ENCODE measurements around the gene SMURF2. TPM values are rescaled to one million over a fixed set of nuclear protein-coding genes. Genes with fewer than 3 reads are reported as not detected.

Gene SMURF2
- total RNA-seq, 2 experiments from 2014 or later, result 13.5 to 14.1 TPM

GRCh38 chr17:64531955-64532371 is 130.1 kb downstream of the SMURF2 start:
- H3K4me3 Mint-ChIP-seq, result no peak overlapping the region
- no peaks in the 10 kb centered on the region for H3K27me3 Mint-ChIP-seq
- peaks cover 14% of the 10 kb centered on the region for H3K36me3 Mint-ChIP-seq
- DNase-seq, result no peak
- peaks cover 5% of the 10 kb centered on the region for H3K4me1 Mint-ChIP-seq
- H3K9me3 Mint-ChIP-seq, result no peaks in the 10 kb centered on the region
- H3K27ac Mint-ChIP-seq, result no peak overlapping the region

GRCh38 chr17:64529221-64529620 is 132.9 kb downstream of the SMURF2 start:
- H3K4me1 Mint-ChIP-seq, result peaks cover 5% of the 10 kb centered on the region
- no peak overlapping the region for H3K27ac Mint-ChIP-seq
- peaks cover 15% of the 10 kb centered on the region for H3K36me3 Mint-ChIP-seq
- no peaks in the 10 kb centered on the region for H3K27me3 Mint-ChIP-seq
- no peaks in the 10 kb centered on the region for H3K9me3 Mint-ChIP-seq
- no peak for DNase-seq
- no peak overlapping the region for H3K4me3 Mint-ChIP-seq

GRCh38 chr17:64527914-64528313 is 134.2 kb downstream of the SMURF2 start:
- no peak for DNase-seq
- Mint-ChIP-seq H3K36me3 (peaks cover 17% of the 10 kb centered on the region), H3K4me3 (no peak overlapping the region), H3K27me3 (no peaks in the 10 kb centered on the region), H3K4me1 (peaks cover 4% of the 10 kb centered on the region), H3K9me3 (no peaks in the 10 kb centered on the region), H3K27ac (no peak overlapping the region)

GRCh38 chr17:64520359-64520758 is 141.7 kb downstream of the SMURF2 start:
- Mint-ChIP-seq H3K27ac (no peak overlapping the region), H3K4me1 (peaks cover 6% of the 10 kb centered on the region), H3K27me3 (no peaks in the 10 kb centered on the region), H3K9me3 (no peaks in the 10 kb centered on the region), H3K36me3 (peaks cover 15% of the 10 kb centered on the region), H3K4me3 (no peak overlapping the region)
- DNase-seq, result no peak

- peaks cover 8% of the 10 kb centered on the region for H3K4me1 Mint-ChIP-seq
- H3K9me3 Mint-ChIP-seq, result no peaks in the 10 kb centered on the region
- H3K4me3 Mint-ChIP-seq, result no peak overlapping the region
- H3K27ac Mint-ChIP-seq, result no peak overlapping the region
- H3K36me3 Mint-ChIP-seq, result peaks cover 18% of the 10 kb centered on the region
- H3K27me3 Mint-ChIP-seq, result no peaks in the 10 kb centered on the region
- no peak for DNase-seq
These were observed 142.5 kb downstream of the SMURF2 start for GRCh38 chr17:64519601-64520000.

- Mint-ChIP-seq H3K9me3 (no peaks in the 10 kb centered on the region), H3K4me1 (peaks cover 29% of the 10 kb centered on the region), H3K27me3 (no peaks in the 10 kb centered on the region), H3K36me3 (peaks cover 12% of the 10 kb centered on the region), H3K4me3 (no peak overlapping the region), H3K27ac (no peak overlapping the region)
- no peak for DNase-seq
These were observed 146.3 kb downstream of the SMURF2 start for GRCh38 chr17:64515829-64516228.

- Mint-ChIP-seq H3K9me3 (no peaks in the 10 kb centered on the region), H3K4me1 (peaks cover 29% of the 10 kb centered on the region), H3K4me3 (no peak overlapping the region), H3K27me3 (no peaks in the 10 kb centered on the region), H3K27ac (no peak overlapping the region), H3K36me3 (peaks cover 14% of the 10 kb centered on the region)
- DNase-seq, result no peak
These were observed 146.7 kb downstream of the SMURF2 start for GRCh38 chr17:64515419-64515818.

GRCh38 chr17:64509179-64509578 is 152.9 kb downstream of the SMURF2 start:
- peaks cover 35% of the 10 kb centered on the region for H3K4me1 Mint-ChIP-seq

GRCh38 chr17:64508683-64509082 is 153.4 kb downstream of the SMURF2 start:
- Mint-ChIP-seq H3K36me3 (peaks cover 37% of the 10 kb centered on the region), H3K9me3 (no peaks in the 10 kb centered on the region), H3K4me3 (peak overlapping the region; percentile 98), H3K27me3 (no peaks in the 10 kb centered on the region), H3K4me1 (peaks cover 37% of the 10 kb centered on the region), H3K27ac (no peak overlapping the region)
- no peak for DNase-seq

More at GRCh38 chr17:64509179-64509578, 152.9 kb downstream of the SMURF2 start:
- Mint-ChIP-seq H3K36me3 (peaks cover 33% of the 10 kb centered on the region), H3K4me3 (peak overlapping the region; percentile 54), H3K27ac (no peak overlapping the region), H3K27me3 (no peaks in the 10 kb centered on the region), H3K9me3 (no peaks in the 10 kb centered on the region)
- no peak for DNase-seq

GRCh38 chr17:64507413-64507782 is 154.7 kb downstream of the SMURF2 start:
- peak; percentile 37 for DNase-seq
- peaks cover 49% of the 10 kb centered on the region for H3K36me3 Mint-ChIP-seq
- peak overlapping the region; percentile 100 for H3K27ac Mint-ChIP-seq
- peak overlapping the region; percentile 98 for H3K4me3 Mint-ChIP-seq
- H3K27me3 Mint-ChIP-seq, result no peaks in the 10 kb centered on the region
- H3K4me1 Mint-ChIP-seq, result peaks cover 41% of the 10 kb centered on the region
- H3K9me3 Mint-ChIP-seq, result no peaks in the 10 kb centered on the region

- H3K27ac Mint-ChIP-seq, result peak within 1 kb of the TSS; percentile 100
- peak; percentile 94 for DNase-seq
- peaks cover 43% of the 10 kb centered on the region for H3K4me1 Mint-ChIP-seq
- peaks cover 55% of the 10 kb centered on the region for H3K36me3 Mint-ChIP-seq
- H3K27me3 Mint-ChIP-seq, result no peaks in the 10 kb centered on the region
- H3K4me3 Mint-ChIP-seq, result peak within 1 kb of the TSS; percentile 98
- H3K9me3 Mint-ChIP-seq, result no peaks in the 10 kb centered on the region
These were observed 155.3 kb downstream of the SMURF2 start, which contains the start of gene CEP95 for GRCh38 chr17:64506576-64507412. CEP95 (plus strand) TSS chr17:64506977; CDS start chr17:64507098, 121 bp downstream.

- DNase-seq, result peak; percentile 96
- Mint-ChIP-seq H3K36me3 (peaks cover 61% of the 10 kb centered on the region), H3K4me1 (peaks cover 43% of the 10 kb centered on the region), H3K27me3 (no peaks in the 10 kb centered on the region), H3K27ac (peak within 1 kb of the TSS; percentile 100), H3K9me3 (no peaks in the 10 kb centered on the region), H3K4me3 (peak within 1 kb of the TSS; percentile 98)
These were observed 155.9 kb downstream of the SMURF2 start, which contains the start of gene DDX5 for GRCh38 chr17:64506201-64506575. DDX5 (minus strand) TSS chr17:64506289; CDS start chr17:64506119, 170 bp downstream.

- H3K36me3 Mint-ChIP-seq, result peaks cover 66% of the 10 kb centered on the region
- H3K27ac Mint-ChIP-seq, result peak overlapping the region; percentile 100
- DNase-seq, result peak; percentile 84
- H3K4me3 Mint-ChIP-seq, result peak overlapping the region; percentile 98
- no peaks in the 10 kb centered on the region for H3K9me3 Mint-ChIP-seq
- peaks cover 48% of the 10 kb centered on the region for H3K4me1 Mint-ChIP-seq
- no peaks in the 10 kb centered on the region for H3K27me3 Mint-ChIP-seq
These were observed 156.5 kb downstream of the SMURF2 start for GRCh38 chr17:64505340-64506200.

GRCh38 chr17:64504769-64505339 is 157.3 kb downstream of the SMURF2 start:
- peak overlapping the region; percentile 100 for H3K27ac Mint-ChIP-seq
- H3K9me3 Mint-ChIP-seq, result no peaks in the 10 kb centered on the region
- H3K4me1 Mint-ChIP-seq, result peaks cover 55% of the 10 kb centered on the region
- no peak for DNase-seq
- H3K36me3 Mint-ChIP-seq, result peaks cover 72% of the 10 kb centered on the region
- H3K4me3 Mint-ChIP-seq, result peak overlapping the region; percentile 98
- no peaks in the 10 kb centered on the region for H3K27me3 Mint-ChIP-seq
